AG20443 (cell line): ENCODE measurements around the gene AP2A2.

ENCODE experiments used
- DNase-seq: peaks from one replicate; pipeline ENCODE4 v3.0.0; 2012; ENCODE audit warnings: low spot score, mixed read lengths

Gene AP2A2

GRCh38 chr11:1030086-1030485 lies 104.4 kb downstream of the AP2A2 start:
- no peak for DNase-seq

GRCh38 chr11:1030556-1030955 lies 104.9 kb downstream of the AP2A2 start:
- no peak for DNase-seq

DNA sequence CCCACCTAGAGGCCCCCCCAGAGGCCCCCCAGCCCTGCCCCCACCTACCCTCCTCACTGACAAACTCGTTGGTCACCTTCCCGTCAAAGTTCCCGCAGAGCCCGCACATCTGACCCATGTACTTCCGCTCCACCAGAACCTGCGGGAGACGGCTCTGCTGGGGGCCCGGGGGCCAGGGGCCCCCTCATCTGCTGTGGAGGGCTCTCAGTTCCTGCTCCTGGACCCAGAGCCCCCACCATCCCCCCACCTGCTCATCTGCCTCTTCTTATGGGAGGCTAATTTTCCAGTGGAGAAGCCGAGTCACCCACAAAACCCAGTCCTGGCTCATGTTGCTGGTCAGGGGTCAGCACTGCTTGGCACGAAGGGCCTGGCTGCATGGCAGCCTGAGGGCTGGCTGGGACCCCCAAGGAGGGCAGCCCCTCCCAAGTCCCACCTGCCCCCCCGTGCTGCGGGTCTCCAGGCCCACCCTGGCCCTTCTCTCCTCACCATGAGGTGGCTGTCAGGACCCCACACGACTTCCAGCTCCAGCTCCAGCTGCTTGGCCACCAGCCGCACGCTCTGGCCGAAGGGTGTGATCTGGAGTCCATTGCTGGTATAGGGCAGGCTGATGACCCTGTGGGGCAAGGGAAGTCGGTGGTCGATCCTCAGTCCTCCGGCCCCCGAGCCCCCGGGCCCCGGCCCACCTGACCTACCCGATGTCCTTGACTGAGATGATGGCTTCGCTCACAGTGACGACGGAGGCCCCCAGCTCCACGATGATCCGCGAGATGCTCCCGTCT lies 105.6 kb downstream of the AP2A2 start:
- no peak for DNase-seq

DNA sequence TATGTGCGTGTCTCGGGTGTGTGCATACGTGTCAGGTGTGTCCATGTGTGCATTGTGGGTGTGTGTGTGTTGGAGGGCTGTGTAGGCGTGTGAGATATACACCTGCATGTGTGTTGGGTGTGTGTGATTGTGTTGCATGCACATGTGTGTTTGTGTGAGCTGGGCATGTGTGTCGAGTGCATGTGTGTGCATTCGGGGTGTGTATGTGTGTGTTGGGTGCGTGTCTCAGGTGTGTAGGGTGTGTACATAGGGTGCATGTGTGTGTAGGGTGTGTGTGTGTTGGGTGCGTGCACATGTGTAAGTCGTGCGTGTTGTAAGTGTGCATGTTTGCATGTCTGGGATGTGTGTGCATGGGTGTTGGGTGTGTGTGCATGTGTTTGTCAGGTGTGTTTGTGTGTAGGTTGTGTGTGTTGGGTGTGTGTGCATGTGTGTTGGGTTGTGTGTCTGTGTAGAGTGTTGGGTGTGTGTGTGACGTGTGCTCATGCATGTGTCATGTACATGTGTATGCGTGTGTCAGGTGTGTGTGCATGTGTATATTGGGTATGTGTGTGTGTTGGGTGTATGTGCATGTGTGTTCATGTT lies 106.7 kb downstream of the AP2A2 start:
- no peak for DNase-seq

DNA sequence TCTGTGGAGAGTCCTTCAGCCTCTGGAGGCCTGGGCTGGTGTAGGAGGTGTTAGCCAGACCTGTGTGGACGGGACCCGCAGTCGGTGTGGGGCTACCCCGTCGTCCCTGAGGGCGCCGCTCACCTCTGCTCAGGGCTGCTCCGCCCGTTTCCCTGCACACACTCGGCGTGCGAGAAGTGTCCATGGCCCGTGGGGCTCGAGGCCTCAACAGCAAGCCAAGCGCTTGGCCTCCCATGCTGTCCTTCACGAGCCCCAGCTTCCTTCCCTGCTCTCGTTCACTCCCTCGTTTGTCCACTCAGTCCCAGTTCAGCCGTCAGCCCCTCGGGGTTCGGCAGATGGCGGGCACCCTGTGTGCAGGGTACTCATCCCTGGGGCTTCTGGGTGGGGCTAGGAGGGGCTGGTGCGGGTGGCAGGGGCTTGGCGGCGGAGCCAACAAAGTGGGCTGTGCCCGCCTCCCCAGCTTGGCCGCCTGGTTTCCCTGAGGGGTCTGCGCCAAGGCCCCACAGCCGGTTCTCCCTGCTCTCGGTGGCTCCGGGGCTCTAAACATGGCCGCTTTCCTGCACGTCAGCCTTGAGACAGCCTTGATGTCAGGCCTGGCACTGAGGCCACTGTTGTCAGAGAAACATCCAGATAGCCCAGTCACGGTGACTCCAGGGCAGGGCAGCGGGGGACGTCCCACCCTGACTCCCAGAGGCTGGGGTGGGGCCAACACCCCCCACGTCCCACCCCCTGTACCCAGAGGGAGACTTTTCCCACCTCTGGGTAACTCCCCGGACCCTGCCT lies 107.5 kb downstream of the AP2A2 start:
- no peak for DNase-seq

DNA sequence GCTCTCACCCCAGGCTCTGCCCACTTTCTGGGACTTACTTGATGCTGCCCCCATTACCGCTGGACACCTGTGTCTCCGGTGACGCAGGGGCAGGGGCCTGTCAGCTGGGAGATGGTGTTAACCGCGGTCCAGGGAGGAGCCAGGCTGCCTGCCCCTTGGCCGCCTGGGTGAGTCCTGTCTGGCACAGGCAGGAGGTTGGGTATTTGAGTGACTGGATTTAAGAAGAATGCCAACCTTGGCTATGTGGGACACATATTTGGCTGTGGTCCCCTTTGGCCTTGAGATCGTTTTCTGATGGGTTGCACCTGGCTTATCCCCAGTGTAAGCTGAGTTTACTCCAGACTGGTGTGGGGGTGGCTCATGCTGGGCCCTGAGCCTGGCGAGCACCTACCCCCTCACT lies 108.3 kb downstream of the AP2A2 start:
- no peak for DNase-seq

DNA sequence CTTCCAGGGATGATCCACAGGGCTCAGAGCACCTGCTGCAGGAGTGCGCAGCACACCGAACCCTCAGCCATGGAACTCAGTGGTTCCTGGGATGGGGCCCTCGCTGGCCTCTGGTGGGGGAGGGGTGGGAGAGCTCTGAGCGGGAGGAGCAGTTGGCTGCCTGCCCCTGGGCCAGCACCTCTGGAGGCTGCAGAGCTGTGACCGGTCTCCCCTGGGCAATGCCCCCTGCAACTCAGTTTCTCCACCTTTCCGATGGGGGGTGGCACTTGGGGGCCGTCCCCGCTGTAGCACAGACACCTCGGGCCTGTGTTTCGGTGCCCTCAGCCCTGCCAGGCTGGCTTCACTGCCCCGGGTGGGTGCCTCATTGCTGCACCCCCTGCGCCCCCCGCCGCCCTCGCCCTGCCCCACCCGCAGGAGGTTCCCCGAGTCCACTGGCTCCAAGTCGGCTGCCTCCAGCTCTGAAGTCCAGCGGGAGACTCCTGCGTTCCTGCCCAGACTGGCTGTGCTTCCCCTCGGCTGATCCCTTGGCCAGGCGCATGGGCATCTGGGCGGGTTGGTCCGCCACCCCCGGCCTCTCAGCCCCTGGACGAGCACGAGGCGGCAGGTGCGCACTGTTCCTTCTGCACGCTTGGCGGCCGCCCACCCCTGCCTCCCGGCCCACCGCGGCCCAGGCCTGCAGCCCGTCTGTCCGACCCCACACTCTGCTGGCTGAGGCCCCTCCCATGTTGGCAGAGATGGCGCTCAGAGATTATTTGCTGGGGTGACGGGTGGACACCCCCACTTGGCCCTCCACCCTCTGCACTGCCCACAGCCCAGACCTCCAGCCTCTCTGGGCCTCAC lies 109.0 kb downstream of the AP2A2 start:
- no peak for DNase-seq

DNA sequence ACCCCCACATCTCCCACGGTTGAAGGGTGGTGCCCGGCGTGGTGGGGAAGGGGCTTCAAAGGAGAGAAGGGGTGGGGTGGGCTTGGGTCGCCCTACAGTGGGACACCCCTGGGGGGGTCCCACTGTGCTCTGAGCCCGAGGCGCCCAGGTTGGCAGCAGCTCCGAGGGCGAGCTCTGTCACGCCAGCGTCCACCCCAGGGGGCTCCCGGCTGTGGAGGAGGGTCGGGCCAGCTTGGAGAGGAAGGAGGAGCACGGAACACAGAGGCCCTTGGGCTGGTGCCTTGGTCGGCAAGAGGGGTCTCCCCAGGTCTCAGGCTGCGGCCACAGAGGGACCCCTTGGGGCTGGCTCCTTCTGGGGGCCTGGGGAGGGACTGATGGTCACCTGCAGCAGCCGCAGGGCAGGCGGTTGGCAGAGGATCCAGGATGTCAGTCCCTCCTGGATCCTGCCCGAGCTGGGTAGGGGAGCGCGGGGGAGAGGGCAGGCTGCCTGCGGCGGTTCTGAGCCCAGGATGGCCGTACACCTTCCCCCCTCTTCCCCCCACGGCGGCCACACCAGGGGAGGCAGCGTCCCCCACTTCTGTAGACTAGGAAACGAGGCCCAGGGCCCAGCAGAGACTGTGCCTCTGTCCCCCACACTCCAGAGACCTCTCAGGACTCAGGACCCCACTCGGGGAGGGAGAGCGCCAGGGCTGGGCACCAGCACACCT lies 110.1 kb downstream of the AP2A2 start:
- DNase-seq = no peak

DNA sequence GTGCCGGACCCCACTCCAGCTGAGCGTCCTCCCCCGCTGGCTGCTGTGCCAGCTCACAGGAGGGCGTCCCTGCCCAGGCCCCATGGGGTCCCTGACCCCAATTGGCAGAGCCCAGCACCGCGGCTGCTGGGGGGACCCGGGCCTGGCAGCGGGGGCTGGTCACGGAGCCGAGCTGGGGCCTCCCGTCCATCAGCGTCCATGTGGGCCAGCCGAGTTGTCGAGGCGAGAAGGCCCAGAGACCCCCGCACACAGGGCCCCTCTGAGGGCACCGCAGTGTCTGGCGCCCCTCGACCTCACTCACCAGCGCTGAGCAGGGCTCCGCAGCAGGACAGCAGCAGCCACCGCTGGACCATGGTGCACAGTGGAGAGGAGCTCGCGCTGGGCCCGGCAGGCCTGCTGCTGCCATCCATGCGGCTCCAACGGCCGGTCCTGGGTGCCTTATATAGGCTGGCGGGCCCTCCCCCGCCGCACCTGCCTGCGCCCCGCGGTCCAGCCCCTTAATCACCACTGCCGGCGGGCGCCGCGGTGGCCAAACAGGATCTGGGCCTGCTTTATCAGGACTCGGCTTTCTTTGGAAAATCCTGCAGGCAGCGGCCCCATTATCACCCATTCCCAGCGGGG lies 110.7 kb downstream of the AP2A2 start, which contains the start of gene MUC6:
TSS of gene MUC6 (minus strand) at position 416 of the 621 bp plus-strand sequence. CDS start at position 353, 63 bp downstream.
- no peak for DNase-seq

DNA sequence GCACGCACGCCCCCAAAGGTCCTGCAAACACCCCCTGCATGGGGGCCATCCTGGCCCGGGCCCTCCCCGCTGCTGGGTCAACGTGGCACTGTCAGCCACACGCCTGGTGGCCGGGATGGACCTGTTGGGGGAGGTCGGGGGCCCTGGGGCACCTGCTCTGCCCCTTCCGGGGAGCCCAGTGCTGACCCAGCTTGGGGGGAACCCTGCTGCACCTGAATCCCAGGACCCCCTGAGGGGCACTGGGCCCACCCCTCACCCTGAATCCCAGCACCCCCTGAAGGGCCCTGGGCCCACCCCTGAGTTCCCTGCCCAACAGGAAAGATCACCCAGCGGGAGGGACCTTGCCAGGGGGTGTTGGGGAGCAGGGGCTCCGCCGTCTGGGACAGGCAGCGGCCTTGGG lies 111.3 kb downstream of the AP2A2 start:
- DNase-seq = no peak

DNA sequence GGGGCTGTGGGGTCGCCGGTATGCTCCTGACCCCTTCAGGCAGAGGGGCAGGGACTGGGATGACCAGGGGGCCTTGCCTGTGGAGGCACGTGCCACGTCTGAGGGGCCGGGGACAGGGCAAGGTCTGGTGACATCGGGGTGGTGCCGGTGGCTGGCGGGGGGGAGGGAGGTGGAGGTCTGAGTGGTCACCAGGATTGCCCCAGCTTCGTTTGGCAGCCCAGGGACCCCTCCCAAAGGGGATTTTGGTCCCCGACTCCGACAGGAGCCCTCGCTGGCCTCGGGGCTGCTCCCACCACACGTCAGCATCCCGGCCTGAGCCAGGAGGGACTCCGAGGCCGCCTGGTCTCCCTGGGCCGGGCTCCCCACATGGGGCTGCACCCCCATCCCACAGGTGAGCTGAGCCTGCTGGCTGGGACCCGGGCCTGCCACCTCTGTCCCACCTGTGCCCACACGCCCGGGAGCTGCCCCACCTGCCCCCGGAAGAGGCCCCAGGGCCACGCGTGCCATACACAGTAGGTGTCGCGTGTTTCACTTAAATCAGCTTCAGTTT lies 111.9 kb downstream of the AP2A2 start:
- no peak for DNase-seq

GRCh38 chr11:1038361-1038760 lies 112.7 kb downstream of the AP2A2 start:
- no peak for DNase-seq

DNA sequence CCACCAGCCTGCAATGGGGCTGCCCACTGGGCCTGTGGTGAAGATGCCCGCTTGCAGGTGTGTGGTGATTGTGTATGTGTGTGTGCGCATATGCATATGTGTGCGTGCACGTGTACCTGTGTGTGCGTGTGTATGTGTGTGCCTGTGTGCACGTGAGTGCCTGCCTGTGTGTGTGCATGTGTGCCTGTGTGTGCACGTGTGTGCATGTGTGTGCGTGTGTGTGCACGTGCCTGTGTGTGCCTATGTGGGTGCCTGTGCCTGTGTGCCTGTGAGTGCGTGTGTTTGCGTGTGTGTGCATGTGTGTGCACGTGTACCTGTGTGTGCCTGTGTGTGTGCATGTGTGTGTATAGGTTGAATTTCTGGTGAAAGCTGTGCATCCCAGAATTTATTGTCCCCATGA lies 113.3 kb downstream of the AP2A2 start:
- no peak for DNase-seq

DNA sequence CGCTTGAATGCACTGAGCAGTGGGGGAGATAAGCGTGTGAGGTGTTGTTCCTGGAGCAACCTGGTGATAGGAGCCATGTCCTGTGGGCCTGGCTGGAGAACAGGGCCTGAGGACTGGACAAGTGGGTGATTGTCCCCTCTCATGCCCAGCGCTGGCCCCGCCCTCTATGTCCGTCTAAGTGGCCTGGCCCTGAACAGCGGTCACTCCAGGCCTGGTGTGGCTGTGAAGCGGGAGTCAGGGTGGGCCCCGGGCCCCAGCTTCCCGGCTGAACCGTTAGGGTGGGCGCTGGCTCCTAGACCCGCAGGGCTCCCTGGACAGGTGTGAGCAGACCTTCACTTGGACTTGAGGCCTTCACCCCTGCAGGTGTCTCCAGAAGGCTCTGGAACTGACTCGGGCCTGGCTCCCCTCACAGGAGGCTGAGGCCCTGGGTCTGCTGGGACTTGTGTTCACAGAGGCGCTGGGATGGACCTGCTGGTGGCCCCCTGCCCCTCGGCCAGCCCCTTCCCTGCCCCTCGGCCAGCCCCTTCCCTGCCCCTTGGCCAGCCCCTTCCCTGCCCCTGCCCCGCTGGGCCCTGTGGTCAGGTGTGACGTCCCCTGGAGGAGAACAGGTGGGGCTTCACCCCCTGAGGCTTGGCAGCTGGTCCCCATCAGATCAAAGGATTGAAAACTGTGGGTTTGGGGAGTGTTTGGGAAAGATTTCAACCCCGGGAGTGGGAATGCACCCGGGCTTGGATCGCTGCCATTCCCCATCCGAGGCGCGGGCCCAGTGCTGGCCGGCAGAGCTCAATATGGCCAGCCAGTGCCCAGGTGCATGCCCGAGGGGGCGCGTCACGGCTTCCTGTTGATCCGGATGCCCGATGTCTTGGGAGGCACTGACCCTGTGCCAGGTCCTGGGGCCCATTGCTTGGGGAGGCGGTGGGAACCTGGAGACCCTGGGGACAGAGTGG lies 114.1 kb downstream of the AP2A2 start:
- no peak for DNase-seq

- no peak for DNase-seq
These were observed 114.9 kb downstream of the AP2A2 start for GRCh38 chr11:1040428-1041148.

DNA sequence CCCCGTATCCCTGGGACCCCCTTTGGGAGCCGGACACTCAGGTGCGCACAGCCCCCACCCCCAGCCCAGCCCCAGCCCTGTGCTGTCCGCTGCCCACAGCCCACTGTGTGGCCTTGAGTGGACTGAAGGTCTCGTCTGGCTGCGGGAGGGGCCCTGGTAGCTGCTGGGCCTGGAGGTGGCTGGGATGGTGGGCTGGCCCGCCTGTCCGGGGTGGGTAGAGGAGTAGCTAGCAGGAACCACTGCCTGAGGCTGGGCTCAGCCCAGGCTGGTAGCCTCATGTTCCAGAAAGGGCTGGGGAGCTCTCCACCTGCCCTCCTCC lies 115.4 kb downstream of the AP2A2 start:
- no peak for DNase-seq

- no peak for DNase-seq
These were observed 115.8 kb downstream of the AP2A2 start for GRCh38 chr11:1041471-1041870.

GRCh38 chr11:1041936-1042608 lies 116.4 kb downstream of the AP2A2 start:
- no peak for DNase-seq
